H9 (cell line): ENCODE results near the gene SPEG. TPM values are rescaled to one million over a fixed set of nuclear protein-coding genes. Genes with fewer than 3 reads are reported as not detected.

Source experiments
- DNase-seq: peaks from one replicate; pipeline ENCODE4 v3.0.0-alpha.2; 2017
- H2AFZ ChIP-seq: one replicate; pipeline ENCODE4 v1.6.1; 2013; ENCODE audit warnings: mild to moderate bottlenecking, low read length, control low read depth, moderate library complexity
- H2AK5ac ChIP-seq: 2 replicates; pipeline ENCODE4 v1.6.1; 2013; ENCODE audit warnings: low read length, control low read depth, mixed read lengths; ENCODE audit not compliant: insufficient read length
- H2BK120ac ChIP-seq: one replicate; pipeline ENCODE4 v1.6.1; 2013; ENCODE audit warnings: low read depth, mild to moderate bottlenecking, low read length, control low read depth, inconsistent platforms; ENCODE audit not compliant: poor library complexity, severe bottlenecking
- H2BK12ac ChIP-seq: 2 replicates; pipeline ENCODE4 v1.6.1; 2013; ENCODE audit warnings: low read length, control low read depth, mixed read lengths, low read depth; ENCODE audit not compliant: insufficient read length
- H2BK15ac ChIP-seq: 2 replicates; pipeline ENCODE4 v1.6.1; 2013; ENCODE audit warnings: low read depth, low read length, control low read depth
- H2BK20ac ChIP-seq: one replicate; pipeline ENCODE4 v1.6.1; 2013; ENCODE audit warnings: low read depth, mild to moderate bottlenecking, low read length, control low read depth, inconsistent platforms; ENCODE audit not compliant: poor library complexity, severe bottlenecking
- H2BK5ac ChIP-seq: 2 replicates; pipeline ENCODE4 v1.6.1; 2013; ENCODE audit warnings: low read length, control low read depth, mixed read lengths; ENCODE audit not compliant: insufficient read length
- H3K14ac ChIP-seq: 2 replicates; pipeline ENCODE4 v1.6.1; 2013; ENCODE audit warnings: low read length, control low read depth; ENCODE audit not compliant: insufficient read depth
- H3K18ac ChIP-seq: 2 replicates; pipeline ENCODE4 v1.6.1; 2013; ENCODE audit warnings: low read depth, mild to moderate bottlenecking, mixed read lengths, low read length, control low read depth; ENCODE audit not compliant: insufficient read length
- H3K23ac ChIP-seq: 2 replicates; pipeline ENCODE4 v1.6.1; 2013; ENCODE audit warnings: low read length, control low read depth, mixed read lengths, low read depth; ENCODE audit not compliant: insufficient read length
- H3K23me2 ChIP-seq: 2 replicates; pipeline ENCODE4 v1.6.1; 2013; ENCODE audit warnings: low read depth, mild to moderate bottlenecking, mixed read lengths, low read length, control low read depth; ENCODE audit not compliant: insufficient read length, poor library complexity, severe bottlenecking
- H3K27ac ChIP-seq: 2 replicates; pipeline ENCODE4 v1.5.1; 2013; ENCODE audit warnings: low read length, control low read depth, mixed read lengths, low read depth; ENCODE audit not compliant: insufficient read length
- H3K27me3 ChIP-seq: 2 replicates; pipeline ENCODE4 v1.6.1; 2013; ENCODE audit warnings: low read length, control low read depth, inconsistent platforms; ENCODE audit not compliant: insufficient read depth
- H3K4ac ChIP-seq: 2 replicates; pipeline ENCODE4 v1.6.1; 2013; ENCODE audit warnings: low read depth, mild to moderate bottlenecking, control low read depth, inconsistent platforms, low read length, moderate library complexity
- H3K4me1 ChIP-seq: 2 replicates; pipeline ENCODE4 v1.6.1; 2013; ENCODE audit warnings: low read length, control low read depth, inconsistent platforms; ENCODE audit not compliant: insufficient read depth
- H3K4me2 ChIP-seq: 2 replicates; pipeline ENCODE4 v1.6.1; 2013; ENCODE audit warnings: low read length, control low read depth, mixed read lengths; ENCODE audit not compliant: insufficient read length, insufficient read depth
- H3K56ac ChIP-seq: 2 replicates; pipeline ENCODE4 v1.6.1; 2013; ENCODE audit warnings: low read depth, mild to moderate bottlenecking, mixed read lengths, low read length, control low read depth; ENCODE audit not compliant: insufficient read length
- H3K79me1 ChIP-seq: 2 replicates; pipeline ENCODE4 v1.6.1; 2013; ENCODE audit warnings: low read depth, mild to moderate bottlenecking, moderate library complexity, low read length, control low read depth, inconsistent platforms; ENCODE audit not compliant: insufficient read depth, poor library complexity, severe bottlenecking
- H3K79me2 ChIP-seq: 2 replicates; pipeline ENCODE4 v1.6.1; 2013; ENCODE audit warnings: low read length, control low read depth, inconsistent platforms; ENCODE audit not compliant: insufficient read depth
- H3K9ac ChIP-seq: 2 replicates; pipeline ENCODE4 v1.6.1; 2013; ENCODE audit warnings: low read length, control low read depth, mixed read lengths; ENCODE audit not compliant: insufficient read length; ENCODE audit errors: extremely low read depth
- H3K9me3 ChIP-seq: one replicate; pipeline ENCODE4 v1.6.1; 2013; ENCODE audit warnings: low read depth, low read length, inconsistent platforms; ENCODE audit not compliant: control insufficient read depth
- H3T11ph ChIP-seq: one replicate; pipeline ENCODE4 v1.6.1; 2013; ENCODE audit warnings: mild to moderate bottlenecking, low read length, control low read depth, inconsistent platforms
- H4K20me1 ChIP-seq: one replicate; pipeline ENCODE4 v1.6.1; 2013; ENCODE audit not compliant: control insufficient read depth, insufficient read length, insufficient read depth
- H4K5ac ChIP-seq: 2 replicates; pipeline ENCODE4 v1.6.1; 2013; ENCODE audit warnings: low read depth, mild to moderate bottlenecking, mixed read lengths, low read length, control low read depth; ENCODE audit not compliant: insufficient read length
- H4K8ac ChIP-seq: replicated peaks from 2 replicates; pipeline ENCODE4 v1.6.1; 2013; ENCODE audit warnings: low read length, control low read depth, mixed read lengths, low read depth; ENCODE audit not compliant: insufficient read length
- H4K91ac ChIP-seq: 2 replicates; pipeline ENCODE4 v1.6.1; 2013; ENCODE audit warnings: low read depth, mild to moderate bottlenecking, moderate library complexity, mixed read lengths, low read length, control low read depth; ENCODE audit not compliant: insufficient read length
- H3K27ac Mint-ChIP-seq, 3 experiments: 2 replicates in 2 of 3; 3 replicates in 1 of 3; pipeline ENCODE4 v1.8.0; 2020 to 2021; ENCODE audit warnings: mixed read lengths in 3 of 3, mild to moderate bottlenecking in 1 of 3, moderate library complexity in 1 of 3
- H3K27me3 Mint-ChIP-seq: 2 replicates; pipeline ENCODE4 v1.8.0; 2021; ENCODE audit warnings: low read depth, mild to moderate bottlenecking, moderate library complexity, mixed read lengths
- H3K36me3 Mint-ChIP-seq, 3 experiments: 2 replicates in 2 of 3; 3 replicates in 1 of 3; pipeline ENCODE4 v1.8.0; 2020 to 2021; ENCODE audit warnings: low read depth in 3 of 3, mixed read lengths in 3 of 3; ENCODE audit not compliant: insufficient read depth in 1 of 3
- H3K4me1 Mint-ChIP-seq, 2 experiments: 2 replicates each; pipeline ENCODE4 v1.8.0; 2020; ENCODE audit warnings: mixed read lengths in 2 of 2
- H3K4me3 Mint-ChIP-seq, 2 experiments: 2 replicates in 1 of 2; 3 replicates in 1 of 2; pipeline ENCODE4 v1.8.0; 2020 to 2021; ENCODE audit warnings: mild to moderate bottlenecking in 2 of 2, mixed read lengths in 2 of 2, moderate library complexity in 1 of 2
- H3K9me3 Mint-ChIP-seq, 2 experiments: 2 replicates in 1 of 2; 3 replicates in 1 of 2; pipeline ENCODE4 v1.8.0; 2020; ENCODE audit warnings: mild to moderate bottlenecking in 2 of 2, mixed read lengths in 2 of 2, moderate library complexity in 1 of 2
- WGBS: extraction: QIAGEN DNeasy Blood & Tissue Kit; methylation state at CpG from one replicate; pipeline ENCODE4 v1.1.7; 2013; ENCODE audit warnings: missing lambda C conversion rate, low lambda C conversion rate, mixed read lengths; ENCODE audit not compliant: insufficient read length; ENCODE audit errors: extremely low coverage; 5-methylcytosine and 5-hydroxymethylcytosine counted together
- total RNA-seq: library from RNA; stranded (reverse); gene quantifications from 2 replicates; pipeline ENCODE4 v1.2.1, GENCODE V29; 2021
- TF ChIP-seq, protein P1 (sequence below): fragments of 200-600 bp; sonication (generic); conservative IDR thresholded peaks from 3 replicates; pipeline ENCODE4 v1.8.0; 2021; ENCODE audit warnings: antibody characterized with exemption, mild to moderate bottlenecking

The SPEG gene
- total RNA-seq, 1 experiment from 2014 or later: 23.7 TPM

DNA sequence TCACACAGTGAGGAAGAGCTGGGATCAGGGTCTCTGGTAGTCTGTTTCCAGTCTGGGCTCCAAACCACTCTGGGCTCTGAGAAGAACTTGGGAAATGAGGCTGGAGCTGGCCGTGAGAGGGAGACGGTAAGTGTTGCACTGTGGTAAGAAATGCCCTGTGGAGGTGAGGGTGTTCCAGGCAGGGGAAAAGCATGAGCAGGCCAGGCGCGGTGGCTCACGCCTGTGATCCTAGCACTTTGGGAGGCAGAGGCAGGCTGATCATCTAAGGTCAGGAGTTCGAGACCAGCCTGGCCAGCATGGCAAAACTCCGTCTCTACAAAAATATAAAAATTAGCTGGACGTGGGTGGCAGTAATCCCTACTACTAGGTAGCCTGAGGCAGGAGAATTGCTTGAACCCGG lies 30.8 kb upstream of the SPEG start:
- H3K27me3 Mint-ChIP-seq: peaks cover 10% of the 10 kb centered on the region
- H3K9me3 Mint-ChIP-seq: no peaks in the 10 kb centered on the region; a peak in 1 of 5 replicates
- H3K9ac ChIP-seq: no peak overlapping the region
- H3K23me2 ChIP-seq: no peaks in the 10 kb centered on the region
- H2AFZ ChIP-seq: no peak overlapping the region
- H3K27me3 ChIP-seq: no peaks in the 10 kb centered on the region
- no peak overlapping the region for H2AK5ac ChIP-seq
- H3K36me3 Mint-ChIP-seq: no peaks in the 10 kb centered on the region
- no peaks in the 10 kb centered on the region for H3K79me2 ChIP-seq
- H3K27ac Mint-ChIP-seq: no peak overlapping the region; a peak in 1 of 7 replicates
- peaks cover 32 to 43% of the 10 kb centered on the region in 2 experiments for H3K4me1 Mint-ChIP-seq
- H4K5ac ChIP-seq: no peak overlapping the region
- DNase-seq: no peak
- no peak overlapping the region for H4K8ac ChIP-seq
- no peak overlapping the region for H2BK20ac ChIP-seq
- no peak overlapping the region for H2BK12ac ChIP-seq
- no peak overlapping the region for H3K56ac ChIP-seq
- no peak overlapping the region for H3K4me2 ChIP-seq
- no CpG with 5 or more reads among the region's 9 CpGs for WGBS
- no peak overlapping the region for H2BK5ac ChIP-seq
- no peaks in the 10 kb centered on the region for H4K20me1 ChIP-seq
- no peaks in the 10 kb centered on the region for H3K79me1 ChIP-seq
- no peak overlapping the region for H3K4ac ChIP-seq
- no peak overlapping the region for H2BK15ac ChIP-seq
- no peak overlapping the region for H3K27ac ChIP-seq
- H4K91ac ChIP-seq: no peak overlapping the region
- no peak overlapping the region for H3K14ac ChIP-seq
- H3K4me3 Mint-ChIP-seq: no peak overlapping the region
- H3K4me1 ChIP-seq: no peaks in the 10 kb centered on the region
- TF ChIP-seq, protein P1, sequence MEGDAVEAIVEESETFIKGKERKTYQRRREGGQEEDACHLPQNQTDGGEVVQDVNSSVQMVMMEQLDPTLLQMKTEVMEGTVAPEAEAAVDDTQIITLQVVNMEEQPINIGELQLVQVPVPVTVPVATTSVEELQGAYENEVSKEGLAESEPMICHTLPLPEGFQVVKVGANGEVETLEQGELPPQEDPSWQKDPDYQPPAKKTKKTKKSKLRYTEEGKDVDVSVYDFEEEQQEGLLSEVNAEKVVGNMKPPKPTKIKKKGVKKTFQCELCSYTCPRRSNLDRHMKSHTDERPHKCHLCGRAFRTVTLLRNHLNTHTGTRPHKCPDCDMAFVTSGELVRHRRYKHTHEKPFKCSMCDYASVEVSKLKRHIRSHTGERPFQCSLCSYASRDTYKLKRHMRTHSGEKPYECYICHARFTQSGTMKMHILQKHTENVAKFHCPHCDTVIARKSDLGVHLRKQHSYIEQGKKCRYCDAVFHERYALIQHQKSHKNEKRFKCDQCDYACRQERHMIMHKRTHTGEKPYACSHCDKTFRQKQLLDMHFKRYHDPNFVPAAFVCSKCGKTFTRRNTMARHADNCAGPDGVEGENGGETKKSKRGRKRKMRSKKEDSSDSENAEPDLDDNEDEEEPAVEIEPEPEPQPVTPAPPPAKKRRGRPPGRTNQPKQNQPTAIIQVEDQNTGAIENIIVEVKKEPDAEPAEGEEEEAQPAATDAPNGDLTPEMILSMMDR: no peak
- H3K23ac ChIP-seq: no peak overlapping the region
- H2BK120ac ChIP-seq: no peak overlapping the region
- no peak overlapping the region for H3K18ac ChIP-seq
- no peak overlapping the region for H3T11ph ChIP-seq
- H3K9me3 ChIP-seq: no peaks in the 10 kb centered on the region
